Ectodermal cell (in vitro differentiated cells): Measurements from ENCODE around the gene CNPPD1.
"Not testable (repeated sequence)": the region's sequence is repeated elsewhere in the genome, so short reads cannot be mapped to it uniquely, and the experiment has no call there.

ENCODE experiments used
- H3K27ac ChIP-seq: 2 replicates; pipeline ENCODE4 v1.7.0; 2013; ENCODE audit warnings: mild to moderate bottlenecking, low read depth, low read length; ENCODE audit not compliant: insufficient read depth, poor library complexity, severe bottlenecking
- H3K27me3 ChIP-seq: 2 replicates; pipeline ENCODE4 v1.7.0; 2013; ENCODE audit warnings: mild to moderate bottlenecking, low read length; ENCODE audit not compliant: insufficient read depth, control insufficient read depth, poor library complexity, severe bottlenecking
- H3K36me3 ChIP-seq: one replicate; pipeline ENCODE4 v1.7.0; 2013; ENCODE audit warnings: low read length; ENCODE audit not compliant: control insufficient read depth, insufficient read depth
- H3K4me1 ChIP-seq: one replicate; pipeline ENCODE4 v1.7.0; 2013; ENCODE audit warnings: low read length; ENCODE audit not compliant: control insufficient read depth, insufficient read depth
- H3K4me3 ChIP-seq: 2 replicates; pipeline ENCODE4 v1.7.0; 2013; ENCODE audit warnings: low read depth, low read length, control low read depth; ENCODE audit not compliant: insufficient read depth
- H3K9me3 ChIP-seq: 2 replicates; pipeline ENCODE4 v1.7.0; 2013; ENCODE audit warnings: mild to moderate bottlenecking, low read length, moderate library complexity; ENCODE audit not compliant: control insufficient read depth
- WGBS, 2 experiments: methylation state at CpG; one replicate each; pipeline ENCODE4 v1.1.7; 2013; ENCODE audit warnings: missing lambda C conversion rate in 2 of 2; 5-methylcytosine and 5-hydroxymethylcytosine counted together

Gene CNPPD1

GRCh38 chr2:219207884-219208740, 31.4 kb upstream of the CNPPD1 start:
- H3K4me3 ChIP-seq: peak overlapping the region; percentile 67
- no peaks in the 10 kb centered on the region for H3K4me1 ChIP-seq
- no peaks in the 10 kb centered on the region for H3K27me3 ChIP-seq
- H3K27ac ChIP-seq: no peak overlapping the region
- 93 to 94% methylated on average over 17 of the region's 17 CpGs for WGBS, 2 experiments
- no peaks in the 10 kb centered on the region for H3K9me3 ChIP-seq
- peaks cover 4% of the 10 kb centered on the region for H3K36me3 ChIP-seq

GRCh38 chr2:219207134-219207883, 30.6 kb upstream of the CNPPD1 start:
- Histone ChIP-seq H3K27ac (no peak overlapping the region), H3K27me3 (no peaks in the 10 kb centered on the region), H3K9me3 (no peaks in the 10 kb centered on the region), H3K4me3 (peak overlapping the region; percentile 67), H3K4me1 (no peaks in the 10 kb centered on the region), H3K36me3 (peaks cover 4% of the 10 kb centered on the region)
- whole genome bisulfite sequencing, 2 experiments: 30% methylated on average over 22 of the region's 22 CpGs

GRCh38 chr2:219206328-219207133, 29.8 kb upstream of the CNPPD1 start, which contains the start of gene ZFAND2B:
TSS of gene ZFAND2B (plus strand) at chr2:219206782. CDS start at chr2:219206988, 206 bp downstream.
- Histone ChIP-seq H3K4me3 (peak within 1 kb of the TSS; percentile 67), H3K27ac (peak within 1 kb of the TSS; percentile 87), H3K36me3 (peaks cover 4% of the 10 kb centered on the region), H3K27me3 (no peaks in the 10 kb centered on the region), H3K9me3 (no peaks in the 10 kb centered on the region), H3K4me1 (no peaks in the 10 kb centered on the region)
- WGBS, 2 experiments: 1% methylated on average over 76 of the region's 76 CpGs

GRCh38 chr2:219205981-219206327, 29.2 kb upstream of the CNPPD1 start:
- H3K4me3 ChIP-seq: peak overlapping the region; percentile 67
- H3K27me3 ChIP-seq: no peaks in the 10 kb centered on the region
- H3K4me1 ChIP-seq: no peaks in the 10 kb centered on the region
- H3K36me3 ChIP-seq: peaks cover 4% of the 10 kb centered on the region
- H3K9me3 ChIP-seq: no peaks in the 10 kb centered on the region
- WGBS, 2 experiments: 37 to 38% methylated on average over 6 to 7 of the region's 7 CpGs
- peak overlapping the region; percentile 87 for H3K27ac ChIP-seq

GRCh38 chr2:219205165-219205538, 28.4 kb upstream of the CNPPD1 start:
- H3K36me3 ChIP-seq: peaks cover 4% of the 10 kb centered on the region
- 80 to 93% methylated on average over 5 of the region's 5 CpGs for WGBS, 2 experiments
- H3K27me3 ChIP-seq: no peaks in the 10 kb centered on the region
- H3K9me3 ChIP-seq: no peaks in the 10 kb centered on the region
- H3K4me1 ChIP-seq: no peaks in the 10 kb centered on the region
- H3K27ac ChIP-seq: no peak overlapping the region
- no peak overlapping the region for H3K4me3 ChIP-seq

- no peaks in the 10 kb centered on the region for H3K4me1 ChIP-seq
- WGBS, 2 experiments: 92 to 93% methylated on average over 7 of the region's 7 CpGs
- no peak overlapping the region for H3K4me3 ChIP-seq
- H3K9me3 ChIP-seq: no peaks in the 10 kb centered on the region
- peaks cover 4% of the 10 kb centered on the region for H3K36me3 ChIP-seq
- H3K27ac ChIP-seq: no peak overlapping the region
- no peaks in the 10 kb centered on the region for H3K27me3 ChIP-seq
Measured at GRCh38 chr2:219204425-219205164, 27.9 kb upstream of the CNPPD1 start.

- not testable (repeated sequence) for H3K27ac ChIP-seq
- WGBS, 2 experiments: 91% methylated on average over 20 to 21 of the region's 21 CpGs
Measured at GRCh38 chr2:219201331-219201730, 24.6 kb upstream of the CNPPD1 start.

GRCh38 chr2:219200502-219201326, 24.0 kb upstream of the CNPPD1 start:
- not testable (repeated sequence) for H3K27ac ChIP-seq, H3K27me3 ChIP-seq, H3K4me1 ChIP-seq, H3K9me3 ChIP-seq, H3K36me3 ChIP-seq, H3K4me3 ChIP-seq
- 90% methylated on average over 24 to 26 of the region's 26 CpGs for WGBS, 2 experiments

More at GRCh38 chr2:219201331-219201730, 24.6 kb upstream of the CNPPD1 start:
- H3K9me3 ChIP-seq, H3K36me3 ChIP-seq, H3K27me3 ChIP-seq, H3K4me3 ChIP-seq, H3K4me1 ChIP-seq: not testable (repeated sequence)
